GM19468 (cell line): ENCODE results near the gene AGGF1.
A peak's percentile ranks its signal among the peaks of the same experiment; 100 is the strongest.
"Not testable (repeated sequence)": the region's sequence is repeated elsewhere in the genome, so short reads cannot be mapped to it uniquely, and the experiment has no call there.

Experiments used
- ATAC-seq: cut with Tn5 transposase; IDR thresholded peaks from one replicate; pipeline ENCODE4 v1.9.1; 2021; ENCODE audit warnings: mild to moderate bottlenecking, moderate library complexity, moderate number of reproducible peaks; ENCODE audit not compliant: unreplicated experiment; ENCODE audit errors: extremely low read depth

AGGF1 gene

DNA sequence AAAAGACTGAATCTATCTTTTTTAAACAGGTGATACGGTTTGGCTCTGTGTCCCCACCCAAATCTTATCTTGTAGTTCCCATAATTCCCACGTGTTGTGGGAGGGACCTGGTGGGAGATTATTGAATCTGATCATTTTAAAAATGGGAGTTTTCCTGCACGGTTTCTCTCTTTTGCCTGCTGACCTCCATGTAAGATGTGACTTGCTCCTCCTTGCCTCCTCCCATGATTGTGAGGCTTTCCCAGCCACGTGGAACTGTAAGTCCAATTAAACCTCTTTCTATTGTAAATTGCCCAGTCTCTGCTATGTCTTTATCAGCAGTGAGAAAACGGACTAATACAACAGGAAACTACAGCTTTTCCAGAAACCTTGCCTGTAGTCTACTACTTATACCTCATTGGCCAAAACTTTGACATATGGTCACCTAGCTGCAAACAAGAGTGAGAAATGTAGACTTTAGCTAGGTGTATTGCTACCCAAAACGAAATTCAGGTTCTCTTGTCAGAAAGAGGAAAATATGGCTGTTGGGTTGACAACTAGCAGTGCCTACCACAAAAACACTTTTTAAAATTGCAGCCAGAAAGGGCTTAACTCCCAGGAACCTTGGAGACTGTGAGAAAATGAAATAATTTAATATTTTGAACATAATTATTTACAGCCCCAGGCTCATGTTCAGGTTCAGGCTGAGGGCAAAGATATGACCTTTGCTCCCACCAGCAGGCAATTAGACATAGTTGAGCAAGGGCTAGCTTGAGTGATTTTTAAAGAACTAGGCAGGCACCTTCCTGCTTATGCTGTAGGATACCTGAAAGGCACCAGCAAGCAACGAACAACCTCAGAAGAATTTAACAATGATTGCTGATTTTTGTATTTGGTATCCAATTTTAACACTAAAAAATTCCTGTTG, 7.4 kb upstream of the AGGF1 start:
- no peak for ATAC-seq

- ATAC-seq: no peak
Measured at GRCh38 chr5:77024490-77024889, 5.7 kb upstream of the AGGF1 start.

- no peak for ATAC-seq
Measured at GRCh38 chr5:77028631-77029375, 1.4 kb upstream of the AGGF1 start.

GRCh38 chr5:77029376-77029885, 773 bp upstream of the AGGF1 start:
- ATAC-seq: no peak

DNA sequence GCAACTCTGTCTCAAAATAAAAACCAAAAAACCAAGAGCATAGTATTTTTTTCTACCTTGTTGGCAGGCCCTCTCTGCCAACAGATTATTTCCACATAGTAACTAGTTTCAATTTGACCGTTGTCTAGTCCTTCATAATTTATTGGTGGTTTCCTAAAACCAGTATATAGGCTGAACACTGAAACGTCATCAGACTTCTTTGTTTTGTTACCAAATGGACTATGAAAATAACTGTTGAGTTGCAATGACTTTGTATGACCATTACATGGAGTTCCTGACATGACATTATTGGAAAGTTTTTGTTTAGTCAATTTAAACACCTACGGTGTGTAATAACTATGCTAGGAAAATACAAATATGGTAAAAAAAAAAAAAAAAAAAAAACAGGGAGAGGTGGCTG, 1.7 kb downstream of the AGGF1 start:
- ATAC-seq: no peak

GRCh38 chr5:77032635-77033034, 2.4 kb downstream of the AGGF1 start:
- no peak for ATAC-seq

DNA sequence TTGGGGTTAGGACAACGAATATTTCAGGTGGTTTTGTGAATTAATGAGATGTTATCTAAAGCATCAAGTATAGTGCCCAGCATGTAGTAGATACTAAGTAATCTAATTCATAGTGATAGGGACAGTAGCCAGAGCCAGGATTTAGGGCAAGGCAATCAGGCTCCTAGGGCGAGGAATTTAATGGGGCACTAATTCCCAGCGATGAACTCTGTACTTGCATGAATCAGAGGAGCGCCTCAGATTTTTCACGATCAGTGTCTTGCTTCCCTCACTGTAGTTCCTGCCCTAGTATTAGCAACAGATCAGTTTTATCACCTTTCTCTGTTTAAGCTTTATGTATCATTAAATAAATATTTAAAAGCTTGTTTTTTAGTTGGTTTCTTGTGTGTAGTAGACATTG, 3.1 kb downstream of the AGGF1 start:
- no peak for ATAC-seq

GRCh38 chr5:77035950-77036349, 5.7 kb downstream of the AGGF1 start:
- ATAC-seq: no peak

GRCh38 chr5:77046416-77047073, 16.3 kb downstream of the AGGF1 start:
- no peak for ATAC-seq

- ATAC-seq: no peak
Measured at GRCh38 chr5:77064040-77064439, 33.8 kb downstream of the AGGF1 start.

DNA sequence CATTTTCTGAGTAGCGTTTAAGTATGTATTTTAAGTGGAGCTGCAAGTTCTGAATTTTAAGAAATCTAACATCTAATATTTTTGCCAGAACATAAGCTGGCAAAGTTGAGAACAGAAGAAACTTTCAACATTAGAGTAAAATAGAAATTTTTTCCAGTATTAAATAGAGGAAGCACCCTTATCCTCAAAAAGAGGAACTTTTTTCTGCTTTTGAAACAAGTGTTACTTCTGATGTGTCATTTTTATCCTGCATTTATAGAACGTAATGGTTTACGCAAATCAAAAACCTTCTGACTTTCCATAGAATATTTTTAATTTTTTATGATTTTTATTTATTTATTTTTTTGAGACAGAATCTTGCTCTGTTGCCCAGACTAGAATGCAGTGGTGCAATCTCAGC, 35.1 kb downstream of the AGGF1 start:
- ATAC-seq: no peak

- ATAC-seq: no peak
Measured at GRCh38 chr5:77066184-77066583, 36.0 kb downstream of the AGGF1 start.

DNA sequence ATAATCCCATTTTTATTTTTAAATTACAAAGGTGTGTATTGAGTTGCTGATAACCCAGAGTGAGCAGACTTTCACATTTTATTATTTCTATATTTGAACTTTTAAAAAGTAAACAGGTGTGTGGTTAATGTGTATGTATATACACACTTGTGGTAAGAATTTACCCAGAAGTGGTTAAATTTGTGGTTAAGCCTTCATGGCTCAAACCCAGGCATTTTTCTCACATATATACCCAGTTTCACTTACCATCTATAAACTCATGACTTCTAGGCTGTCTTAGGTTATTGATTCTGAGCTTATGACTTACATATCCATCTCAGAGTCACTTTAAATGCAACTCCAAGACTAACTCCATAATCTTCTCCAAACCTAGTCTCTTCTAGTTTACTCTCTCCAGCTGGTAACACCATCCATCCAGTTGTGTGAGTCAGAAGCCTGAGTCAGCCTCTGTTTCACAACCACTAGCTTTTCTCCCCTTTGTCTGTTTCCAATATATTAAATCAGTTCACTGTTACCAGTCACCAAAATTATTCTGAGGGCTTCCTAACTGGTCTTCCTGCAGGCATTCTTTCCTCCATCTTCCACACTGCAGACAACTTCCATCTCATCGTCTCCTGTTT, 36.7 kb downstream of the AGGF1 start:
- peak; percentile 70 for ATAC-seq

GRCh38 chr5:77073667-77074066, 43.5 kb downstream of the AGGF1 start:
- ATAC-seq: no peak

GRCh38 chr5:77074745-77075144, 44.5 kb downstream of the AGGF1 start:
- no peak for ATAC-seq

DNA sequence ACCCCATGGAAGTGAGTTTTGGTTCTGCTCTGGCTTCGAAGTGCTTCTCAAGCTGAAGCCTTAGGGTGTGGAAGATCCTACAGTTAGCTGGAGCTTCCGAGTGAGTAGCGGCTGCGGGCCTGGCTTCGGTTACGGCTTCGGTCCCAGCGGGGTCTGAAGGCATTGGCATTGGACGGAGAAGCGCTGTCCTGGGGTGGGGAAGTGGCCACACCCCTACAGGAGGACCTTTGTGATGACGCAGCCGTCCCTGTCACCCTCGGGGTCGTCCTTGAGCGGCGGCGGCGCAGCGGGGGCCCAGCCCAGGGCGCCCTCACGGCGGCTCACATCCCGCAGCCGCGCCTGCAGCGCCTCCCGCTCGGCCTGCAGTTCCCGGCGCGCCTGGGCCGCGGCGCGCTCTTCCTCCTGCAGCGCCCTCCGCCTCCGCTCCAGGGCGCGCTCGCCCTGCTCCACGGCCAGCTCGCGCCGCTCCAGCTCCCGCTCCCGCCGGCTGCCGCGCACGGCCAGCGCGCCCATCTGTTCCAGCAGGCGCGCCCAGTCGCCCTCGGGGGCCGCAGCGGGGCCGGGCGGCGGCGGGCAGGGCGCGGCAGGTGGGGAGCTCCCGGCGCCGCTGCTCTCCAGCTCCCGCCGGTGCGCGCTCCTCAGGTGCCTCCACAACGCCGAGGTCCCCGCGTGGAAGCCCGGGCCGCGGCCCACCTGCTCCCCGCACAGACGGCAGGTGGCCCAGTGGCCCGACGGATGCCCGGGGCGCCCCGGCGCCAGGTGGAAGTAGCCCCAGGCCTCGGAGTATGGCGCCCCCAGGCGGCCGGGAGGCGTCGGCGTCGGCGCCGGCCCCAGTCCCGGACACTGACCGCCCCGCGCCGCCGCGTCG, 47.0 kb downstream of the AGGF1 start:
- ATAC-seq: peak; percentile 42

DNA sequence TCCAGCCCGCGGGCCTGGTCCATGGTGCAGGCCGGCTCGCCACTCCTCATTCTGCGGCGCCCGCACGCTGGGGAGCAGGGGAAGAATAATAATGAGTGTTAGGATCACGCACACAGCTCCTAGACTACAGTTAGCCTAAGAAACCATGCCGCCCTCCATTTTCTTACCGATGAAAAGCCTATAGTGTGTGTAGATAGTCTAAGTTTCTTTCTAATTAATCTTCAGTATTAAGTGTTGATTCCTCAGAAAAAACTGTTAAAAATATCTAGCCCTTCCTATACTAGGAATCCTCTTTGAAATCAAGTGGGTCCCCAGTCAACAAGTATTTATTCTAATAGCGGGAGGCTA, 47.6 kb downstream of the AGGF1 start:
- no peak for ATAC-seq

DNA sequence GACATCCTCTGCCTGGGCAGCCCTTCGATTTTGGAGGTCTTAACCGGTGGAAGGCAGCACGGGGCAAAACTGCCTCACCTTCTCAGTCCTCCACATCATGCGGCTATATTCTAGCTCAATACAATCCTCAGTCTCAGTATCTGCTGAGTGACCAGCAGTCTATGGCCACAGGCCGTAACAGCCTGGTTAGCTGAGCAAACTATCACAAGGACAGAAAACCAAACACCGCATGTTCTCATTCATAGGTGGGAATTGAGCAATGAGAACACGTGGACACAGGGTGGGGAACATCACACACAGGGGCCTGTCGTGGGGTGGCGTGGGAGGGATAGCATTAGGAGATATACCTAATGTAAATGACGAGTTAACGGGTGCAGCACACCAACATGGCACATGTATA, 50.3 kb downstream of the AGGF1 start:
- not testable (repeated sequence) for ATAC-seq

DNA sequence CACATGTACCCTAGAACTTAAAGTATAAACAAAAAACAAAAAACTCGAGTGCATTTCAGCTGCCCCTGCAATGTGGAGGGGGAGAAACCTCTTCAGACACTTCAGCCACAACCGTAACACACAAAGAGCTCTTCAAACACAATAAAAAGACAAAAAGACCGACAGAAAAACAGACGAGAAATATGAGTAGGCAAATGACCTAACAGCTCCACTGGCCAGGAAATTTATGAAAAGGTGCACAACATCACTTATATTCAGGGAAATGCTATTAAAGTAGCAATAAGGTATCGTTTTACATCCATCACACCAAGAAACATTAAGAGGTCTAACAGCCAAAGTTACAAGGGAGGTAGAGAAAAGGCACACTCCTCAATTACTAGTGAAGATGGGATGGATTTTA, 50.7 kb downstream of the AGGF1 start:
- no peak for ATAC-seq
